GM12878 (cell line): Measurements from ENCODE around the gene CCNDBP1. TPM values are rescaled to one million over a fixed set of nuclear protein-coding genes. Genes with fewer than 3 reads are reported as not detected.

ENCODE experiments used
- ATAC-seq: fragments of 200-7000 bp; cut with Tn5 transposase; 3 replicates; pipeline ENCODE4 v1.9.1; 2020; ENCODE audit warnings: mild to moderate bottlenecking, moderate library complexity
- BruUV-seq: library from RNA; stranded (reverse); fragments of 400-500 nt; replicated peaks from 2 replicates; lab custom pipeline; 2021; lab: Mats Ljungman, UMichigan
- CTCF ChIA-PET: fragments of 300-600 bp; sonication (Branson Sonifier 250); formaldehyde crosslinking; extraction: SDS; loops from one replicate; lab custom pipeline; 2021; ENCODE audit warnings: inconsistent platforms; lab: Yijun Ruan, JAX
- POLR2A ChIA-PET: fragments of 350-600 bp; formaldehyde crosslinking; extraction: SDS; loops from one replicate; lab custom pipeline; 2021; ENCODE audit warnings: inconsistent platforms; lab: Charles Lee
- RAD21 ChIA-PET: fragments of 300-600 bp; sonication (Branson Sonifier 250); formaldehyde crosslinking; loops from one replicate; lab custom pipeline; 2023; ENCODE audit warnings: antibody characterized with exemption; ENCODE audit not compliant: unreplicated experiment; lab: Charles Lee
- SMC1A ChIA-PET: fragments of 300-600 bp; sonication (Branson Sonifier 250); formaldehyde crosslinking; loops from one replicate; lab custom pipeline; 2023; ENCODE audit not compliant: unreplicated experiment, uncharacterized antibody; lab: Charles Lee
- DNase-seq: peaks from one replicate; pipeline ENCODE4 v3.0.0-alpha.2; 2011; ENCODE audit warnings: low read depth, low spot score
- FAIRE-seq: peaks from 3 replicates; lab custom pipeline; 2011; peaks lifted over from hg19 to GRCh38; lab: Jason Lieb, UNC
- H2AFZ ChIP-seq: 2 replicates; pipeline ENCODE4 v1.6.0; 2011; ENCODE audit warnings: low read depth, low read length, control low read depth; ENCODE audit not compliant: control insufficient read depth
- H3K27ac ChIP-seq: 2 replicates; pipeline ENCODE4 v1.5.1; 2011; ENCODE audit warnings: control low read depth; ENCODE audit not compliant: control insufficient read depth, insufficient read depth
- H3K27me3 ChIP-seq, 2 experiments: replicated peaks in 1 of 2; 2 replicates each; pipeline versions ENCODE4 v1.6.0 to v1.6.1; 2011; ENCODE audit warnings: low read length in 1 of 2; ENCODE audit not compliant: control insufficient read depth in 2 of 2, insufficient read depth in 2 of 2
- H3K36me3 ChIP-seq, 2 experiments: 2 replicates each; pipeline ENCODE4 v1.5.1; 2011; ENCODE audit warnings: low read length in 1 of 2; ENCODE audit not compliant: control insufficient read depth in 2 of 2, insufficient read depth in 2 of 2
- H3K4me1 ChIP-seq: 2 replicates; pipeline ENCODE4 v1.6.1; 2011; ENCODE audit warnings: mild to moderate bottlenecking, low read length, moderate library complexity, mixed read lengths; ENCODE audit not compliant: control insufficient read depth, insufficient read depth
- H3K4me2 ChIP-seq: 2 replicates; pipeline ENCODE4 v1.6.0; 2011; ENCODE audit warnings: control low read depth; ENCODE audit not compliant: control insufficient read depth, insufficient read depth
- H3K4me3 ChIP-seq: fragments of 200-600 bp; sonication (generic); 2 replicates; pipeline ENCODE4 v1.5.1; 2016
- H3K79me2 ChIP-seq: 2 replicates; pipeline ENCODE4 v1.6.0; 2011; ENCODE audit warnings: low read length; ENCODE audit not compliant: control insufficient read depth, insufficient read depth
- H3K9ac ChIP-seq: 2 replicates; pipeline ENCODE4 v1.8.0; 2011; ENCODE audit warnings: low read length, control low read depth, mixed read lengths; ENCODE audit not compliant: control insufficient read depth, insufficient read depth
- H3K9me3 ChIP-seq: replicated peaks from 3 replicates; pipeline ENCODE4 v1.5.1; 2011; ENCODE audit warnings: mild to moderate bottlenecking, low read length; ENCODE audit not compliant: control insufficient read depth, insufficient read depth
- H4K20me1 ChIP-seq: 2 replicates; pipeline ENCODE4 v1.6.0; 2011; ENCODE audit not compliant: control insufficient read depth, insufficient read depth
- PAX5 ChIP-seq: IDR thresholded peaks from 2 replicates; pipeline ENCODE4 v1.6.1; 2011; ENCODE audit warnings: low read depth, low read length, borderline replicate concordance
- SIX5 ChIP-seq: IDR thresholded peaks from 2 replicates; pipeline ENCODE4 v1.6.1; 2011; ENCODE audit warnings: mild to moderate bottlenecking, low read depth, low read length, moderate library complexity; ENCODE audit not compliant: severe bottlenecking
- SPI1 ChIP-seq: IDR thresholded peaks from 2 replicates; pipeline ENCODE4 v1.6.1; 2011; ENCODE audit warnings: low read depth, mild to moderate bottlenecking, low read length, moderate library complexity, borderline replicate concordance; ENCODE audit not compliant: insufficient read depth
- STAT3 ChIP-seq: IDR thresholded peaks from 2 replicates; pipeline ENCODE4 v1.6.1; 2011; ENCODE audit warnings: low read depth, low read length, improper control_type of control experiment
- TAF1 ChIP-seq: IDR thresholded peaks from 2 replicates; pipeline ENCODE4 v1.6.1; 2011; ENCODE audit warnings: mild to moderate bottlenecking, low read depth, low read length, borderline replicate concordance
- WGBS: methylation state at CpG from one replicate; pipeline ENCODE4 v1.1.6; 2016; ENCODE audit warnings: low lambda C conversion rate; ENCODE audit not compliant: insufficient replicate concordance, insufficient coverage; ENCODE audit errors: missing lambda C conversion rate; 5-methylcytosine and 5-hydroxymethylcytosine counted together
- in situ Hi-C: fragments of 300-500 bp; cut with MboI; formaldehyde crosslinking; loops from 9 replicates; pipeline ENCODE4 v1.14.3; 2018; ENCODE audit warnings: mixed read lengths
- intact Hi-C: fragments of 100-400 bp; cut with micrococcal nuclease; formaldehyde crosslinking; loops from one replicate; pipeline ENCODE4 v1.14.2; 2022; ENCODE audit not compliant: unreplicated experiment
- polyA plus RNA-seq, 11 experiments: library from polyadenylated mRNA; depleted of rRNA in 4 of 11; unstranded in 6 of 11; stranded (reverse) in 5 of 11; fragments of >200 nt; fragmentation: Nextera tagmentation in 4 of 11; fragmentation: Illumina TruSeq in 1 of 11; extraction: Ambion mirVana in 4 of 11; extraction: Trizol in 1 of 11; gene quantifications; 1 replicate in 1 of 11; 2 replicates in 10 of 11; pipeline versions ENCODE4 v1.2.1 to v1.2.3, GENCODE V29; 2011 to 2016; ENCODE audit warnings: inconsistent platforms in 2 of 11, missing spikeins in 2 of 11, low read depth in 1 of 11
- total RNA-seq, 4 experiments: library from RNA; depleted of rRNA in 3 of 4; stranded (reverse); fragments of >200 nt in 3 of 4; fragmentation: Illumina TruSeq in 1 of 4; extraction: Trizol in 1 of 4; gene quantifications; 2 replicates each; pipeline versions ENCODE4 v1.2.1 to v1.2.3, GENCODE V29; 2013 to 2021

CCNDBP1 gene
- total and polyA plus RNA-seq, 10 of the 15 experiments (the other 5 are each of a cell fraction or from before 2014, with no cell fraction given) = 30.1 to 86.7 (median 42.2) TPM

- Histone ChIP-seq H3K36me3 (peaks cover 0 to 8% of the 10 kb centered on the region in 2 experiments; a peak in 1 of 4 replicates), H3K27ac (no peak overlapping the region), H3K4me3 (no peak overlapping the region), H3K4me2 (no peak overlapping the region), H3K27me3 (no peaks in the 10 kb centered on the region; a peak in 1 of 4 replicates), H3K4me1 (no peaks in the 10 kb centered on the region), H4K20me1 (no peaks in the 10 kb centered on the region), H3K9me3 (no peaks in the 10 kb centered on the region; the same call in 2 of the 3 replicates), H3K9ac (no peak overlapping the region), H2AFZ (no peak overlapping the region), H3K79me2 (no peaks in the 10 kb centered on the region)
- ATAC-seq (no peak), DNase-seq (no peak), FAIRE-seq (no peak)
- RAD21 ChIA-PET = interaction anchor here (1.1 to 1.6 kb wide), 2 partner anchors 14 to 29 kb away, joined by 3 to 5 read pairs; no protein-coding TSS in a partner anchor
- CTCF ChIA-PET = interaction anchor here (1.8 kb wide), 1 partner anchor 11 kb away, joined by 5 read pairs; no protein-coding TSS in a partner anchor
- in situ Hi-C loops = no loop called here
- TF ChIP-seq SPI1 (no peak), PAX5 (no peak), TAF1 (no peak), STAT3 (no peak), SIX5 (no peak)
- 91% methylated on average over 3 of the region's 3 CpGs for WGBS
- POLR2A ChIA-PET = interaction anchor here (0.6 kb wide), 1 partner anchor 441 kb away, joined by 3 read pairs; no protein-coding TSS in a partner anchor
- BruUV-seq = no TSS peak
- SMC1A ChIA-PET = no interaction called here
- intact Hi-C loops = no loop called here
Measured at GRCh38 chr15:43199945-43200488, 14.8 kb downstream of the CCNDBP1 start.
